Vagina (tissue), 2 donors: ENCODE measurements around the gene CCDC177. TPM values are rescaled to one million over a fixed set of nuclear protein-coding genes. Genes with fewer than 3 reads are reported as not detected.

ENCODE experiments used
- DNase-seq, 2 donors: peaks; one replicate each; pipeline ENCODE4 v3.0.0-alpha.2; 2017; ENCODE audit errors: extremely low spot score in 2 of 2
- H3K27ac ChIP-seq: fragments of 200-600 bp; sonication (generic); one replicate; pipeline ENCODE4 v1.5.1; 2019
- H3K27me3 ChIP-seq: fragments of 200-600 bp; sonication (generic); one replicate; pipeline ENCODE4 v1.5.1; 2019
- H3K36me3 ChIP-seq, 2 donors: fragments of 200-600 bp; sonication (generic); one replicate each; pipeline ENCODE4 v1.5.1; 2017 to 2019
- H3K4me1 ChIP-seq: fragments of 200-600 bp; sonication (generic); one replicate; pipeline ENCODE4 v1.5.1; 2019
- H3K4me3 ChIP-seq, 2 donors: fragments of 200-600 bp; sonication (generic); 1 replicate in 1 of 2; 2 replicates in 1 of 2; pipeline ENCODE4 v1.5.1; 2016 to 2019
- H3K9me3 ChIP-seq: fragments of 200-600 bp; sonication (generic); one replicate; pipeline ENCODE4 v1.5.1; 2019
- CTCF ChIP-seq, 3 experiments: fragments of 450-650 bp in 2 of 3; fragments of 200-600 bp in 1 of 3; sonication (generic) in 1 of 3; IDR thresholded peaks; one replicate each; pipeline ENCODE4 v1.5.1; 2017 to 2019; ENCODE audit warnings: antibody characterized with exemption in 3 of 3, mild to moderate bottlenecking in 2 of 3, moderate library complexity in 2 of 3
- POLR2A ChIP-seq, 2 donors: fragments of 450-650 bp; IDR thresholded peaks; one replicate each; pipeline ENCODE4 v1.6.1; 2017; ENCODE audit warnings: antibody characterized with exemption in 2 of 2, mild to moderate bottlenecking in 2 of 2, moderate library complexity in 2 of 2
- POLR2AphosphoS5 ChIP-seq, 2 donors: sonication (generic); formaldehyde crosslinking; IDR thresholded peaks; one replicate each; pipeline ENCODE4 v1.9.0; 2017; ENCODE audit warnings: antibody characterized with exemption in 2 of 2, mild to moderate bottlenecking in 2 of 2, low read depth in 1 of 2; ENCODE audit not compliant: insufficient read depth in 1 of 2
- intact Hi-C: fragments of 100-400 bp; cut with DNase I; formaldehyde crosslinking; loops from one replicate; pipeline ENCODE4 v1.15.1; 2023
- total RNA-seq: library from RNA; depleted of rRNA; stranded (reverse); fragments of >200 nt; gene quantifications from one replicate; pipeline ENCODE4 v1.2.3, GENCODE V29; 2016

CCDC177 gene
- total RNA-seq, 1 donor from 2014 or later = not detected

DNA sequence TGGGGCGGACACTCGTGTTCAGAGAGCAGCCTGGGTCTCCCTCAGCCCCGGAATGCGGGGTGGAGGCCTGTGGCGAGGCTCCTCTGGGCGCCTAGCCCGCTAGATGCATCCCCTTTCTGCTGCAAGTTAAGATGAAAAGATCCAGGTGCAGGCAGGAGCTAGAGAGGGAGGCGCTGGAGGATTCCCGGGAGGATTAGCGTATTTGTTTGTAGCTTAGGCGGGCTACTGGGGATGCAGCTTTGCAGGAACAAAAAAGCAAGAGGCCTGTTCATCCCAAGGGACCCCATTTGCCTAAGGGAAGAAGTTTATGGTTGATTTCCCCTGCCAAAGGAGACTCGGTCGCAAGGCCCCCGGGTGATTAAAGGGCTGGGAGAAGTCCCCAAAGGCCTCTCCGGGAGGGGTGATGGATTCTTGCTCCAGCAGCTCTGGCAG is 824 bp downstream of the CCDC177 start:
- H3K4me1 ChIP-seq = peaks cover 27% of the 10 kb centered on the region
- no peaks in the 10 kb centered on the region for H3K9me3 ChIP-seq
- H3K27me3 ChIP-seq = no peaks in the 10 kb centered on the region
- DNase-seq = no peak
- no peak for TF ChIP-seq CTCF (IDR thresholded peaks at IDR 0.05)
- TF ChIP-seq POLR2AphosphoS5 (IDR thresholded peaks at IDR 0.05; ENCODE audit: insufficient read depth in 1 of 2, low read depth in 1 of 2) = no peak
- TF ChIP-seq POLR2A (IDR thresholded peaks at IDR 0.05) = no peak
- intact Hi-C loops = loop anchor here (10.0 kb wide), 1 partner anchor 1011 kb away; no protein-coding TSS in a partner anchor
- H3K36me3 ChIP-seq = no peaks in the 10 kb centered on the region
- peak overlapping the region in 1 of 2 donors; percentile 53 for H3K4me3 ChIP-seq
- H3K27ac ChIP-seq = no peak overlapping the region

- Histone ChIP-seq H3K4me1 (peaks cover 27% of the 10 kb centered on the region), H3K36me3 (no peaks in the 10 kb centered on the region), H3K27me3 (no peaks in the 10 kb centered on the region), H3K9me3 (no peaks in the 10 kb centered on the region), H3K27ac (no peak overlapping the region), H3K4me3 (peak overlapping the region in 1 of 2 donors; percentile 53)
- TF ChIP-seq POLR2A (IDR thresholded peaks at IDR 0.05) = no peak
- TF ChIP-seq CTCF (IDR thresholded peaks at IDR 0.05) = no peak
- TF ChIP-seq POLR2AphosphoS5 (IDR thresholded peaks at IDR 0.05; ENCODE audit: insufficient read depth in 1 of 2, low read depth in 1 of 2) = no peak
- no peak for DNase-seq
- intact Hi-C loops = loop anchor here (10.0 kb wide), 1 partner anchor 1011 kb away; no protein-coding TSS in a partner anchor
Observed at GRCh38 chr14:69573205-69573830, 1.4 kb downstream of the CCDC177 start.

- Histone ChIP-seq H3K9me3 (no peaks in the 10 kb centered on the region), H3K4me1 (peaks cover 27% of the 10 kb centered on the region), H3K36me3 (no peaks in the 10 kb centered on the region), H3K4me3 (peak overlapping the region; percentile 28 to 53), H3K27me3 (no peaks in the 10 kb centered on the region), H3K27ac (no peak overlapping the region)
- TF ChIP-seq POLR2A (IDR thresholded peaks at IDR 0.05) (no peak), POLR2AphosphoS5 (IDR thresholded peaks at IDR 0.05; ENCODE audit: insufficient read depth in 1 of 2, low read depth in 1 of 2) (no peak), CTCF (IDR thresholded peaks at IDR 0.05) (no peak)
- no peak for DNase-seq
- intact Hi-C loops = loop anchor here (10.0 kb wide), 1 partner anchor 1012 kb away; no protein-coding TSS in a partner anchor
Observed at GRCh38 chr14:69572841-69573135, 1.9 kb downstream of the CCDC177 start.

- H3K4me1 ChIP-seq = peaks cover 27% of the 10 kb centered on the region
- intact Hi-C loops = loop anchor here (10.0 kb wide), 1 partner anchor 1013 kb away; no protein-coding TSS in a partner anchor
- H3K9me3 ChIP-seq = no peaks in the 10 kb centered on the region
- no peaks in the 10 kb centered on the region for H3K27me3 ChIP-seq
- H3K36me3 ChIP-seq = no peaks in the 10 kb centered on the region
- DNase-seq = no peak
- H3K4me3 ChIP-seq = peak overlapping the region; percentile 28 to 53
- no peak overlapping the region for H3K27ac ChIP-seq
- TF ChIP-seq POLR2A (IDR thresholded peaks at IDR 0.05) = no peak
- no peak for TF ChIP-seq POLR2AphosphoS5 (IDR thresholded peaks at IDR 0.05; ENCODE audit: insufficient read depth in 1 of 2, low read depth in 1 of 2)
- no peak for TF ChIP-seq CTCF (IDR thresholded peaks at IDR 0.05)
Observed at GRCh38 chr14:69572030-69572840, 2.4 kb downstream of the CCDC177 start.
